Measurements from ENCODE around the gene PDE5A. TPM values are rescaled to one million over a fixed set of nuclear protein-coding genes. Genes with fewer than 3 reads are reported as not detected.
"Not testable (repeated sequence)": the region's sequence is repeated elsewhere in the genome, so short reads cannot be mapped to it uniquely, and the experiment has no call there.

The PDE5A gene
- total and polyA plus RNA-seq, 2 donors (not counting 1 experiment from before 2014, with no cell fraction given) = 0.49 to 1.4 TPM

DNA sequence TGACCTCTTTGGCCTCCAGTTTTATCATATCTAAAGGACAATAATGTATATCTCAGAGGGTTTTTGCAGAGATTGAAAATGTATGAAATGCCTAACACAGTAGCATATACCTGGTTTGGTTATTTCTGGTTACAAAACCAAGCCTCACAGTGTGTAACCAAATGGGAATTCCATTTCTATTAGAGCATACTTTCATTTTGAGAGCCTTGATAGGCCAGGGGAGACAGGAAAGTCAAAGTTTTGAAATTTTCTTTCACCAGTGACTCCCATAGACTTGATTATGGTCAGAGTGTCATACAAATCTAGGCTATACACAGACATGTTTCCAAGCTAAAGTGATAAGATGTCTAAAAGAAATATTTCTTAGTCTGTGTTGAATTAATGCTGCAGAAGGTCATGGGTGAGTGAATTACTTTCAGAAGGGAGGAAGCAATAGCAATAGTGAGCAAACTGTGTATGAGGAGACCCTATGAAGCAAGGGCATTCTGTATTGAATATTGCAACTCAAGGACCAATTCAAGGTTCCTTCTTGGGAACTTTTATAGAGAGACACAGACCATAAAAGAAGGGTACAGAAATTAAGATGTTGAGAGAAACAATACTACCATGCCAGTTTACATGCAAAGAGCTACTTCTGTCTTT lies 151.1 kb downstream of the PDE5A start:
- Histone ChIP-seq H3K27me3 (replicated peaks in 1 of 4; ENCODE audit: control extremely low read depth in 1 of 4, control insufficient read depth in 3 of 4, insufficient read depth in 4 of 4, low read length in 3 of 4) (no peaks in the 10 kb centered on the region), H3K27ac (ENCODE audit: low read length in 2 of 2) (no peak overlapping the region), H3K4me3 (ENCODE audit: control extremely low read depth in 1 of 5, extremely low read depth in 1 of 5, insufficient read depth in 1 of 5, low read depth in 2 of 5, low read length in 4 of 5) (no peak overlapping the region), H3K36me3 (replicated peaks in 1 of 2; ENCODE audit: control extremely low read depth in 1 of 2, control insufficient read depth in 1 of 2, extremely low read depth in 1 of 2, insufficient read depth in 2 of 2, low read length in 1 of 2) (peaks cover 6 to 10% of the 10 kb centered on the region in 2 experiments), H3K9me3 (ENCODE audit: control extremely low read depth in 1 of 3, control insufficient read depth in 2 of 3, insufficient read depth in 1 of 3, low read length in 2 of 3) (no peaks in the 10 kb centered on the region), H3K4me2 (replicated peaks; ENCODE audit: low read depth, low read length, poor library complexity, severe bottlenecking) (no peak overlapping the region), H3K79me2 (ENCODE audit: control insufficient read depth, insufficient read depth, low read length) (no peaks in the 10 kb centered on the region), H4K20me1 (ENCODE audit: control insufficient read depth, insufficient read depth, low read length, poor library complexity, severe bottlenecking) (no peaks in the 10 kb centered on the region), H3K9ac (ENCODE audit: low read length) (no peak overlapping the region), H2AFZ (ENCODE audit: insufficient read depth, low read depth, low read length, poor library complexity, severe bottlenecking) (no peak overlapping the region), H3K4me1 (ENCODE audit: control insufficient read depth in 2 of 2, insufficient read depth in 2 of 2, low read length in 2 of 2) (no peaks in the 10 kb centered on the region)
- ChIA-PET CTCF (no interaction called here), POLR2A (no interaction called here)
- no peak for DNase-seq
- Mint-ChIP-seq H3K9me3 (ENCODE audit: insufficient read depth) (no peaks in the 10 kb centered on the region), H3K27ac (peak overlapping the region; percentile 21), H3K4me3 (no peak overlapping the region), H3K4me1 (no peaks in the 10 kb centered on the region), H3K27me3 (no peaks in the 10 kb centered on the region)
- no peak for TF ChIP-seq EZH2 (IDR thresholded peaks at IDR 0.05; ENCODE audit: borderline replicate concordance, insufficient read depth, low read depth, low read length, poor library complexity, severe bottlenecking)
- TF ChIP-seq, protein P1, sequence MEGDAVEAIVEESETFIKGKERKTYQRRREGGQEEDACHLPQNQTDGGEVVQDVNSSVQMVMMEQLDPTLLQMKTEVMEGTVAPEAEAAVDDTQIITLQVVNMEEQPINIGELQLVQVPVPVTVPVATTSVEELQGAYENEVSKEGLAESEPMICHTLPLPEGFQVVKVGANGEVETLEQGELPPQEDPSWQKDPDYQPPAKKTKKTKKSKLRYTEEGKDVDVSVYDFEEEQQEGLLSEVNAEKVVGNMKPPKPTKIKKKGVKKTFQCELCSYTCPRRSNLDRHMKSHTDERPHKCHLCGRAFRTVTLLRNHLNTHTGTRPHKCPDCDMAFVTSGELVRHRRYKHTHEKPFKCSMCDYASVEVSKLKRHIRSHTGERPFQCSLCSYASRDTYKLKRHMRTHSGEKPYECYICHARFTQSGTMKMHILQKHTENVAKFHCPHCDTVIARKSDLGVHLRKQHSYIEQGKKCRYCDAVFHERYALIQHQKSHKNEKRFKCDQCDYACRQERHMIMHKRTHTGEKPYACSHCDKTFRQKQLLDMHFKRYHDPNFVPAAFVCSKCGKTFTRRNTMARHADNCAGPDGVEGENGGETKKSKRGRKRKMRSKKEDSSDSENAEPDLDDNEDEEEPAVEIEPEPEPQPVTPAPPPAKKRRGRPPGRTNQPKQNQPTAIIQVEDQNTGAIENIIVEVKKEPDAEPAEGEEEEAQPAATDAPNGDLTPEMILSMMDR (IDR thresholded peaks at IDR 0.05) = no peak
- no peak for ATAC-seq (ENCODE audit: low read depth)
- intact Hi-C loops (cut with micrococcal nuclease) = no loop called here

DNA sequence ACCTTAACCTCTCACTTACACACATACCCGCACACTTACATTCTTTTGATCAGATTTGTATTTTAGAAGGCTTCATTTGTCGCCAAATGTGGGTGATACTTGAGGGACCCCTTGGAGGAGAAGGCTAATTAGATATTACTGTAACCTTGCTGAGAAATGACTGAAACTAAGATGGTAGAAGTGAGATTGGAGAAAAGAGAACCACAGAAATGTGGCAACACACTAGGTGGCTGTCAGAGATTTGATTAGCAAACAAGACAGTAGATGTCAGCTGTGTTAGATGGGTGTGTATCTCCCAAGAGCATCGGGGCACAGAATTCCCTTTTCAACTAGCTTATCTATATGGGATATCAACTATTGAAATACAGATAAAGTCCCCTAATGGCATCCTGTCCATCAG lies 157.3 kb downstream of the PDE5A start:
- ChIA-PET CTCF (no interaction called here), POLR2A (no interaction called here)
- H3K27ac Mint-ChIP-seq = no peak overlapping the region
- no peak overlapping the region for H3K4me3 Mint-ChIP-seq
- 100% methylated on average over 1 of the region's 3 CpGs for WGBS (ENCODE audit: insufficient coverage)
- TF ChIP-seq, protein P1 (IDR thresholded peaks at IDR 0.05) = no peak
- TF ChIP-seq EZH2 (IDR thresholded peaks at IDR 0.05; ENCODE audit: borderline replicate concordance, insufficient read depth, low read depth, low read length, poor library complexity, severe bottlenecking) = no peak
- ATAC-seq (ENCODE audit: low read depth) (no peak), DNase-seq (no peak)
- Histone ChIP-seq H3K27ac (ENCODE audit: low read length in 2 of 2) (no peak overlapping the region), H3K4me1 (ENCODE audit: control insufficient read depth in 2 of 2, insufficient read depth in 2 of 2, low read length in 2 of 2) (no peaks in the 10 kb centered on the region), H3K27me3 (replicated peaks in 1 of 4; ENCODE audit: control extremely low read depth in 1 of 4, control insufficient read depth in 3 of 4, insufficient read depth in 4 of 4, low read length in 3 of 4) (no peaks in the 10 kb centered on the region), H3K4me2 (replicated peaks; ENCODE audit: low read depth, low read length, poor library complexity, severe bottlenecking) (no peak overlapping the region), H3K9me3 (ENCODE audit: control extremely low read depth in 1 of 3, control insufficient read depth in 2 of 3, insufficient read depth in 1 of 3, low read length in 2 of 3) (no peaks in the 10 kb centered on the region), H3K9ac (ENCODE audit: low read length) (no peak overlapping the region), H3K79me2 (ENCODE audit: control insufficient read depth, insufficient read depth, low read length) (no peaks in the 10 kb centered on the region), H3K36me3 (replicated peaks in 1 of 2; ENCODE audit: control extremely low read depth in 1 of 2, control insufficient read depth in 1 of 2, extremely low read depth in 1 of 2, insufficient read depth in 2 of 2, low read length in 1 of 2) (peaks cover 2 to 6% of the 10 kb centered on the region in 2 experiments), H2AFZ (ENCODE audit: insufficient read depth, low read depth, low read length, poor library complexity, severe bottlenecking) (no peak overlapping the region), H3K4me3 (ENCODE audit: control extremely low read depth in 1 of 5, extremely low read depth in 1 of 5, insufficient read depth in 1 of 5, low read depth in 2 of 5, low read length in 4 of 5) (no peak overlapping the region), H4K20me1 (ENCODE audit: control insufficient read depth, insufficient read depth, low read length, poor library complexity, severe bottlenecking) (no peaks in the 10 kb centered on the region)
- no peaks in the 10 kb centered on the region for H3K4me1 Mint-ChIP-seq
- H3K27me3 Mint-ChIP-seq = no peaks in the 10 kb centered on the region
- intact Hi-C loops (cut with micrococcal nuclease) = no loop called here
- H3K9me3 Mint-ChIP-seq (ENCODE audit: insufficient read depth) = no peaks in the 10 kb centered on the region

DNA sequence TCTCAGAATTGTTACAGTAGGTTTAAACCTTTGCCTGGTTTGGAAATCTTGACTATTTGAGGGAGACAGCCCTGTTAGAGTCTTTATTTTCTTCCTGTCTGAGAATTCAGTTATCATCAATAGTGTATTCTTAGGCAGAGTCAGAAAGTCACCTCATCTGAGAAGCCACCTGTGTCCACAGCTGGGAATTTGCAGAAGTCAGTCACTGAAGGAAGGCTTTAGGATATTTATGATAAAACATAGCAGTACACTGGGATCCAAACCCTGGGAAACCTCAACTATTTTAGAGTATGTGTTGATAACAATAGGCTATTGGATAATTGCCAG lies 157.9 kb downstream of the PDE5A start:
- H3K4me3 Mint-ChIP-seq; H3K27ac Mint-ChIP-seq; H3K27me3 ChIP-seq (replicated peaks in 1 of 4; ENCODE audit: control extremely low read depth in 1 of 4, control insufficient read depth in 3 of 4, insufficient read depth in 4 of 4, low read length in 3 of 4); DNase-seq; H3K4me1 Mint-ChIP-seq; H3K36me3 ChIP-seq (replicated peaks in 1 of 2; ENCODE audit: control extremely low read depth in 1 of 2, control insufficient read depth in 1 of 2, extremely low read depth in 1 of 2, insufficient read depth in 2 of 2, low read length in 1 of 2); H4K20me1 ChIP-seq (ENCODE audit: control insufficient read depth, insufficient read depth, low read length, poor library complexity, severe bottlenecking); H3K4me3 ChIP-seq (ENCODE audit: control extremely low read depth in 1 of 5, extremely low read depth in 1 of 5, insufficient read depth in 1 of 5, low read depth in 2 of 5, low read length in 4 of 5); CTCF ChIA-PET; ATAC-seq (ENCODE audit: low read depth); H2AFZ ChIP-seq (ENCODE audit: insufficient read depth, low read depth, low read length, poor library complexity, severe bottlenecking); H3K27ac ChIP-seq (ENCODE audit: low read length in 2 of 2); intact Hi-C loops (cut with micrococcal nuclease); H3K4me2 ChIP-seq (replicated peaks; ENCODE audit: low read depth, low read length, poor library complexity, severe bottlenecking); H3K9ac ChIP-seq (ENCODE audit: low read length); H3K79me2 ChIP-seq (ENCODE audit: control insufficient read depth, insufficient read depth, low read length); H3K9me3 ChIP-seq (ENCODE audit: control extremely low read depth in 1 of 3, control insufficient read depth in 2 of 3, insufficient read depth in 1 of 3, low read length in 2 of 3); H3K4me1 ChIP-seq (ENCODE audit: control insufficient read depth in 2 of 2, insufficient read depth in 2 of 2, low read length in 2 of 2); H3K27me3 Mint-ChIP-seq; POLR2A ChIA-PET; H3K9me3 Mint-ChIP-seq (ENCODE audit: insufficient read depth): not testable (repeated sequence)
